CD14-positive monocyte (primary cell): Measurements from ENCODE around the gene CMAS. TPM values are rescaled to one million over a fixed set of nuclear protein-coding genes. Genes with fewer than 3 reads are reported as not detected.

ENCODE experiments used
- DNase-seq, 3 donors: peaks; one replicate each; pipeline ENCODE4 v3.0.0-alpha.2; 2011 to 2022
- H2AFZ ChIP-seq: 2 replicates; pipeline ENCODE4 v1.6.0; 2012; ENCODE audit warnings: mild to moderate bottlenecking, low read depth, low read length, inconsistent platforms; ENCODE audit not compliant: insufficient read depth, poor library complexity, severe bottlenecking
- H3K27ac ChIP-seq, 2 donors: 1 replicate in 1 of 2; 2 replicates in 1 of 2; pipeline ENCODE4 v1.5.1; 2012 to 2013; ENCODE audit warnings: low read length in 2 of 2, control low read depth in 1 of 2, inconsistent platforms in 1 of 2, low read depth in 1 of 2, mild to moderate bottlenecking in 1 of 2
- H3K27me3 ChIP-seq, 2 donors: one replicate each; pipeline versions ENCODE4 v1.6.0 to v1.6.1; 2011 to 2013; ENCODE audit warnings: low read length in 2 of 2; ENCODE audit not compliant: control insufficient read depth in 2 of 2, insufficient read depth in 2 of 2
- H3K36me3 ChIP-seq, 2 donors: replicated peaks in 1 of 2; 1 replicate in 1 of 2; 2 replicates in 1 of 2; pipeline versions ENCODE4 v1.5.1 to v1.6.1; 2012 to 2013; ENCODE audit warnings: low read length in 2 of 2, control low read depth in 1 of 2, inconsistent platforms in 1 of 2, mild to moderate bottlenecking in 1 of 2; ENCODE audit not compliant: insufficient read depth in 2 of 2, control insufficient read depth in 1 of 2
- H3K4me1 ChIP-seq, 2 donors: 1 replicate in 1 of 2; 2 replicates in 1 of 2; pipeline versions ENCODE4 v1.5.1 to v1.6.1; 2012 to 2013; ENCODE audit warnings: low read length in 2 of 2, control low read depth in 1 of 2, inconsistent platforms in 1 of 2, mild to moderate bottlenecking in 1 of 2, moderate library complexity in 1 of 2; ENCODE audit not compliant: insufficient read depth in 2 of 2, control insufficient read depth in 1 of 2
- H3K4me2 ChIP-seq: replicated peaks from 2 replicates; pipeline ENCODE3; 2012; ENCODE audit warnings: low read length, moderate library complexity, mild to moderate bottlenecking; ENCODE audit not compliant: poor library complexity, severe bottlenecking; ENCODE audit errors: extremely low read depth
- H3K4me3 ChIP-seq, 3 experiments: fragments of 200-600 bp in 1 of 3; sonication (generic) in 1 of 3; replicated peaks in 1 of 3; 1 replicate in 2 of 3; 2 replicates in 1 of 3; pipeline ENCODE4 v1.5.1; 2011 to 2013; ENCODE audit warnings: low read length in 3 of 3, mild to moderate bottlenecking in 3 of 3, control low read depth in 2 of 3, low read depth in 2 of 3, inconsistent platforms in 1 of 3, moderate library complexity in 1 of 3
- H3K79me2 ChIP-seq: 2 replicates; pipeline ENCODE4 v1.6.0; 2012; ENCODE audit warnings: mild to moderate bottlenecking, control low read depth, inconsistent platforms, low read length, moderate library complexity; ENCODE audit not compliant: insufficient read depth
- H3K9ac ChIP-seq: 2 replicates; pipeline ENCODE4 v1.6.0; 2017; ENCODE audit warnings: low read length, mild to moderate bottlenecking; ENCODE audit not compliant: insufficient read depth, poor library complexity, severe bottlenecking
- H3K9me3 ChIP-seq, 2 donors: replicated peaks in 1 of 2; 1 replicate in 1 of 2; 2 replicates in 1 of 2; pipeline versions ENCODE4 v1.5.1 to v1.6.1; 2012 to 2013; ENCODE audit warnings: low read length in 2 of 2, control low read depth in 1 of 2; ENCODE audit not compliant: control insufficient read depth in 1 of 2, insufficient read depth in 1 of 2
- H4K20me1 ChIP-seq: 2 replicates; pipeline ENCODE4 v1.6.0; 2012; ENCODE audit warnings: mild to moderate bottlenecking, low read length, control low read depth, moderate library complexity; ENCODE audit not compliant: insufficient read depth
- H3K27ac Mint-ChIP-seq, 7 donors: one replicate each; pipeline ENCODE4 v1.8.0; 2020; ENCODE audit warnings: mild to moderate bottlenecking in 7 of 7, mixed read lengths in 7 of 7, moderate library complexity in 6 of 7, inconsistent platforms in 2 of 7
- H3K27me3 Mint-ChIP-seq, 3 donors: one replicate each; pipeline ENCODE4 v1.8.0; 2021 to 2022; ENCODE audit warnings: low read depth in 3 of 3, mild to moderate bottlenecking in 3 of 3, mixed read lengths in 3 of 3, moderate library complexity in 3 of 3, inconsistent platforms in 1 of 3
- H3K36me3 Mint-ChIP-seq, 2 donors: one replicate each; pipeline ENCODE4 v1.8.0; 2020; ENCODE audit warnings: mixed read lengths in 2 of 2, inconsistent platforms in 1 of 2, mild to moderate bottlenecking in 1 of 2
- H3K4me1 Mint-ChIP-seq: one replicate; pipeline ENCODE4 v1.8.0; 2020; ENCODE audit warnings: mild to moderate bottlenecking, mixed read lengths
- H3K4me3 Mint-ChIP-seq, 2 donors: one replicate each; pipeline ENCODE4 v1.8.0; 2020; ENCODE audit warnings: mild to moderate bottlenecking in 2 of 2, mixed read lengths in 2 of 2, moderate library complexity in 1 of 2
- H3K9me3 Mint-ChIP-seq, 7 donors: one replicate each; pipeline ENCODE4 v1.8.0; 2020 to 2022; ENCODE audit warnings: mixed read lengths in 7 of 7, mild to moderate bottlenecking in 6 of 7, moderate library complexity in 6 of 7, inconsistent platforms in 2 of 7
- WGBS: methylation state at CpG from one replicate; pipeline ENCODE4 v1.1.5; 2013; ENCODE audit warnings: missing lambda C conversion rate; ENCODE audit not compliant: insufficient coverage; 5-methylcytosine and 5-hydroxymethylcytosine counted together
- intact Hi-C, 2 donors: fragments of 100-400 bp; cut with micrococcal nuclease; formaldehyde crosslinking; loops; one replicate each; pipeline versions ENCODE4 v1.15.0 to v1.15.1; 2023
- polyA plus RNA-seq, 3 donors: library from polyadenylated mRNA; depleted of rRNA in 1 of 3; unstranded in 2 of 3; stranded (reverse) in 1 of 3; fragments of 300-500 nt in 2 of 3; fragments of >200 nt in 1 of 3; fragmentation: Illumina TruSeq in 2 of 3; gene quantifications; 1 replicate in 2 of 3; 2 replicates in 1 of 3; pipeline ENCODE4 v1.2.3, GENCODE V29; 2012 to 2021
- TF ChIP-seq, protein P1 (sequence below): fragments of 200-600 bp; IDR thresholded peaks from one replicate; pipeline ENCODE4 v1.8.0; 2022; ENCODE audit warnings: antibody characterized with exemption, mild to moderate bottlenecking

The CMAS gene
- polyA plus RNA-seq, 3 donors: 12.6 to 33.1 (median 28.3) TPM

DNA sequence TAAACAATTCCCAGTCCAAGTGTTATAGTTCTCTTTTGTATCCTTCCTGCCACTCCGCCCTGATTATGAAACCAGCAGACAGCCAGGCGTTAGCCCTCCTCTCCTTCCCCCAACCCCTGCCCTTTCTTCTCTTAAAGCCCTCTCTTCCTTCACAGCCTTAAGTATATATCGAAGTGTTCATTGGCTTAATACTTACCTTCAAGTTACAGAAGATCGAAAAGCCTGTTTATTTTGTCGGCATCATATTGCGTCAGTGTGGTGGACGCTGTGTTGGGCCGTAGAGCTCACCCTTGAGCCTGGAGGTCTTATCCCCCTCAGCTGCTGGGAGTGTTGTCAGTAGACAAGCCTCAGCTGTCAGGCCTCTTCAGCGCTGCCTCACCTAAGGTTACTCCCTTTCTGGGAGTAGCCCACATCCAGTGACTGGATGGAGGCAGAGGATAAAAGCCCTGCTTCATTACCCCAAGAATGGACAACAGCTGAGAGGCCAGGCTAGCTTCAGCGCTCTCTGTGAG, 36.2 kb downstream of the CMAS start:
- H3K36me3 Mint-ChIP-seq: no peaks in the 10 kb centered on the region

DNA sequence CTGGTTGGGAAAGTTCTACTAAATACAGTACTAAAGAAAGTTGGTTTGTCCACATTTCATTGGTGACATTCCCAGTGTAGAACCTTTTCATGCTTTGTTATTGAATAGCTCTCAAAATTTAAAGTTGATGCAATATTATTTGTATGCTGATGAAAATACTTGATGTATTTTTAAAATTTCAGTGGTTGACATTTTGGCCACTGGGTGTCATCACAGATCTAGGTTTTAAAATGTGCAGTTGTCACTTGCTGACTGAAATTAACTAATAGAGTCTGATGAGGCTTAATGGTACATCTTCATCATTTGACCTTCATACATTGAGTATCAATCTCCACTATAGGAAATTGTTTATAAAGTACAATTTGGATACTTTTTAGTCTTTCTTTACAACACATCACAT, 37.1 kb downstream of the CMAS start:
- H3K4me1 Mint-ChIP-seq: peaks cover 3% of the 10 kb centered on the region
- no peak overlapping the region for H3K4me3 ChIP-seq
- no peak overlapping the region for H2AFZ ChIP-seq
- H3K4me3 Mint-ChIP-seq: no peak overlapping the region
- no peaks in the 10 kb centered on the region for H3K79me2 ChIP-seq
- no peak for DNase-seq
- H3K36me3 ChIP-seq: no peaks in the 10 kb centered on the region
- peaks cover 0 to 4% (median 3%) of the 10 kb centered on the region in 7 donors for H3K9me3 Mint-ChIP-seq
- intact Hi-C loops: no loop called here
- no peak overlapping the region for H3K27ac Mint-ChIP-seq
- H4K20me1 ChIP-seq: no peaks in the 10 kb centered on the region
- TF ChIP-seq, protein P1, sequence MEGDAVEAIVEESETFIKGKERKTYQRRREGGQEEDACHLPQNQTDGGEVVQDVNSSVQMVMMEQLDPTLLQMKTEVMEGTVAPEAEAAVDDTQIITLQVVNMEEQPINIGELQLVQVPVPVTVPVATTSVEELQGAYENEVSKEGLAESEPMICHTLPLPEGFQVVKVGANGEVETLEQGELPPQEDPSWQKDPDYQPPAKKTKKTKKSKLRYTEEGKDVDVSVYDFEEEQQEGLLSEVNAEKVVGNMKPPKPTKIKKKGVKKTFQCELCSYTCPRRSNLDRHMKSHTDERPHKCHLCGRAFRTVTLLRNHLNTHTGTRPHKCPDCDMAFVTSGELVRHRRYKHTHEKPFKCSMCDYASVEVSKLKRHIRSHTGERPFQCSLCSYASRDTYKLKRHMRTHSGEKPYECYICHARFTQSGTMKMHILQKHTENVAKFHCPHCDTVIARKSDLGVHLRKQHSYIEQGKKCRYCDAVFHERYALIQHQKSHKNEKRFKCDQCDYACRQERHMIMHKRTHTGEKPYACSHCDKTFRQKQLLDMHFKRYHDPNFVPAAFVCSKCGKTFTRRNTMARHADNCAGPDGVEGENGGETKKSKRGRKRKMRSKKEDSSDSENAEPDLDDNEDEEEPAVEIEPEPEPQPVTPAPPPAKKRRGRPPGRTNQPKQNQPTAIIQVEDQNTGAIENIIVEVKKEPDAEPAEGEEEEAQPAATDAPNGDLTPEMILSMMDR: no peak
- H3K36me3 Mint-ChIP-seq: no peaks in the 10 kb centered on the region
- H3K4me1 ChIP-seq: no peaks in the 10 kb centered on the region
- no peak overlapping the region for H3K27ac ChIP-seq
- no peaks in the 10 kb centered on the region for H3K27me3 ChIP-seq
- H3K9ac ChIP-seq: no peak overlapping the region
- H3K4me2 ChIP-seq: no peak overlapping the region
- H3K27me3 Mint-ChIP-seq: peaks cover 0 to 1% (median 0%) of the 10 kb centered on the region in 3 donors
- no peaks in the 10 kb centered on the region for H3K9me3 ChIP-seq

More for the DNA sequence above, 36.2 kb downstream of the CMAS start:
- Mint-ChIP-seq H3K27me3 (peaks cover 0 to 1% (median 0%) of the 10 kb centered on the region in 3 donors), H3K9me3 (peaks cover 0 to 5% (median 1%) of the 10 kb centered on the region in 7 donors), H3K27ac (no peak overlapping the region), H3K4me3 (no peak overlapping the region), H3K4me1 (peaks cover 3% of the 10 kb centered on the region)
- H3K27ac ChIP-seq: no peak overlapping the region
- DNase-seq: no peak
- H3K4me1 ChIP-seq: no peaks in the 10 kb centered on the region
- 77% methylated on average over 10 of the region's 10 CpGs for WGBS
- H3K36me3 ChIP-seq: no peaks in the 10 kb centered on the region
- H3K27me3 ChIP-seq: no peaks in the 10 kb centered on the region
- H3K79me2 ChIP-seq: no peaks in the 10 kb centered on the region
- no peak overlapping the region for H3K4me2 ChIP-seq
- intact Hi-C loops: no loop called here
- H3K9ac ChIP-seq: no peak overlapping the region
- no peak overlapping the region for H3K4me3 ChIP-seq
- no peaks in the 10 kb centered on the region for H3K9me3 ChIP-seq
- H4K20me1 ChIP-seq: no peaks in the 10 kb centered on the region
- TF ChIP-seq, protein P1: no peak
- H2AFZ ChIP-seq: no peak overlapping the region
